Gastrocnemius medialis (tissue), 4 donors: ENCODE results near the gene HERC3. TPM values are rescaled to one million over a fixed set of nuclear protein-coding genes. Genes with fewer than 3 reads are reported as not detected.

Experiments
- ATAC-seq, 2 donors: fragments of 150-250 bp; one replicate each; pipeline ENCODE4 v1.9.1; 2016
- DNase-seq, 2 donors: peaks; one replicate each; pipeline ENCODE4 v3.0.0-alpha.2; 2019
- H3K27ac ChIP-seq, 4 donors: fragments of 200-600 bp; sonication (generic); 1 replicate in 1 of 4; 2 replicates in 3 of 4; pipeline ENCODE4 v1.5.1; 2016 to 2018; ENCODE audit warnings: mild to moderate bottlenecking in 2 of 4, moderate library complexity in 1 of 4
- H3K27me3 ChIP-seq, 3 donors: fragments of 200-600 bp; sonication (generic) in 2 of 3; 1 replicate in 1 of 3; 2 replicates in 2 of 3; pipeline versions ENCODE4 v1.5.1 to v1.6.0; 2016 to 2019; ENCODE audit warnings: mild to moderate bottlenecking in 1 of 3, moderate library complexity in 1 of 3
- H3K36me3 ChIP-seq, 2 donors: fragments of 200-600 bp; sonication (generic) in 1 of 2; one replicate each; pipeline ENCODE4 v1.5.1; 2017 to 2018
- H3K4me1 ChIP-seq, 2 donors: fragments of 200-600 bp; sonication (generic) in 1 of 2; one replicate each; pipeline ENCODE4 v1.5.1; 2016 to 2017; ENCODE audit warnings: mild to moderate bottlenecking in 2 of 2
- H3K4me3 ChIP-seq, 4 donors: fragments of 200-600 bp; sonication (generic) in 3 of 4; 1 replicate in 1 of 4; 2 replicates in 3 of 4; pipeline ENCODE4 v1.5.1; 2016 to 2019; ENCODE audit warnings: mild to moderate bottlenecking in 2 of 4
- H3K9me3 ChIP-seq, 3 donors: fragments of 200-600 bp; sonication (generic) in 2 of 3; 1 replicate in 1 of 3; 2 replicates in 2 of 3; pipeline ENCODE4 v1.5.1; 2016 to 2019
- CTCF ChIP-seq, 5 experiments: fragments of 450-650 bp in 3 of 5; fragments of 200-600 bp in 2 of 5; sonication (generic) in 2 of 5; IDR thresholded peaks in 4 of 5; conservative IDR thresholded peaks in 1 of 5; 1 replicate in 4 of 5; 2 replicates in 1 of 5; pipeline ENCODE4 v1.5.1; 2016 to 2019; ENCODE audit warnings: antibody characterized with exemption in 5 of 5, mild to moderate bottlenecking in 3 of 5, moderate library complexity in 3 of 5
- POLR2A ChIP-seq, 2 donors: fragments of 450-650 bp; IDR thresholded peaks; one replicate each; pipeline ENCODE4 v1.6.1; 2017; ENCODE audit warnings: antibody characterized with exemption in 2 of 2, mild to moderate bottlenecking in 2 of 2, moderate library complexity in 2 of 2
- in situ Hi-C, 4 donors: fragments of 200-750 bp; cut with MboI; loops; one replicate each; pipeline versions ENCODE4 v1.15.0 to v1.8.0; 2017; ENCODE audit warnings: low sequenced_read_pairs in 4 of 4
- intact Hi-C: fragments of 100-400 bp; cut with DNase I; formaldehyde crosslinking; loops from one replicate; pipeline ENCODE4 v1.15.1; 2023; ENCODE audit warnings: low total_unique reads
- total RNA-seq, 4 donors: library from RNA; depleted of rRNA; stranded (reverse); fragments of >200 nt; gene quantifications; one replicate each; pipeline versions ENCODE4 v1.1.0 to v1.2.3, GENCODE V29; 2016

Gene HERC3
- total RNA-seq, 4 donors from 2014 or later = 16.2 to 32.3 (median 21.9) TPM

GRCh38 chr4:88645994-88646393 lies 53.7 kb downstream of the HERC3 start:
- Histone ChIP-seq H3K36me3 (no peaks in the 10 kb centered on the region), H3K9me3 (no peaks in the 10 kb centered on the region), H3K4me1 (peaks cover 10% of the 10 kb centered on the region in 2 donors), H3K27ac (no peak overlapping the region), H3K27me3 (no peaks in the 10 kb centered on the region), H3K4me3 (no peak overlapping the region)
- in situ Hi-C loops (no loop called here), intact Hi-C loops (no loop called here)
- TF ChIP-seq CTCF (IDR thresholded peaks at IDR 0.05 in 4 of 5, conservative IDR thresholded peaks at IDR 0.05 in 1 of 5) = no peak
- TF ChIP-seq POLR2A (IDR thresholded peaks at IDR 0.05) = no peak
- DNase-seq = no peak
- ATAC-seq = no peak

- no peaks in the 10 kb centered on the region for H3K27me3 ChIP-seq
- no peaks in the 10 kb centered on the region for H3K36me3 ChIP-seq
- no peaks in the 10 kb centered on the region for H3K9me3 ChIP-seq
- TF ChIP-seq CTCF (IDR thresholded peaks at IDR 0.05 in 4 of 5, conservative IDR thresholded peaks at IDR 0.05 in 1 of 5) (no peak), POLR2A (IDR thresholded peaks at IDR 0.05) (no peak)
- H3K4me1 ChIP-seq = peaks cover 10% of the 10 kb centered on the region in 2 donors
- DNase-seq (no peak), ATAC-seq (no peak)
- intact Hi-C loops = no loop called here
- no peak overlapping the region for H3K4me3 ChIP-seq
- H3K27ac ChIP-seq = no peak overlapping the region
- in situ Hi-C loops = no loop called here
These were observed 54.4 kb downstream of the HERC3 start for GRCh38 chr4:88646528-88647280.

- no peak for TF ChIP-seq POLR2A (IDR thresholded peaks at IDR 0.05)
- no peak for TF ChIP-seq CTCF (IDR thresholded peaks at IDR 0.05 in 4 of 5, conservative IDR thresholded peaks at IDR 0.05 in 1 of 5)
- H3K36me3 ChIP-seq = no peaks in the 10 kb centered on the region
- H3K9me3 ChIP-seq = no peaks in the 10 kb centered on the region
- ATAC-seq (no peak), DNase-seq (no peak)
- H3K27me3 ChIP-seq = no peaks in the 10 kb centered on the region
- intact Hi-C loops (no loop called here), in situ Hi-C loops (loop anchor here in 1 of 4 donors (10.0 kb wide), 1 partner anchor 115 kb away; no protein-coding TSS in a partner anchor)
- H3K4me1 ChIP-seq = peaks cover 10% of the 10 kb centered on the region in 2 donors
- H3K4me3 ChIP-seq = no peak overlapping the region
- H3K27ac ChIP-seq = no peak overlapping the region
These were observed 57.4 kb downstream of the HERC3 start for GRCh38 chr4:88649716-88650115.

GRCh38 chr4:88653371-88653946 lies 61.2 kb downstream of the HERC3 start:
- TF ChIP-seq POLR2A (IDR thresholded peaks at IDR 0.05) (no peak), CTCF (IDR thresholded peaks at IDR 0.05 in 4 of 5, conservative IDR thresholded peaks at IDR 0.05 in 1 of 5) (no peak)
- Histone ChIP-seq H3K4me1 (peaks cover 10% of the 10 kb centered on the region in 2 donors), H3K27me3 (no peaks in the 10 kb centered on the region), H3K4me3 (no peak overlapping the region), H3K9me3 (no peaks in the 10 kb centered on the region), H3K27ac (no peak overlapping the region), H3K36me3 (peaks cover 0 to 17% of the 10 kb centered on the region in 2 donors)
- in situ Hi-C loops (loop anchor here in 1 of 4 donors (10.0 kb wide), 1 partner anchor 119 kb away; no protein-coding TSS in a partner anchor), intact Hi-C loops (no loop called here)
- ATAC-seq = no peak
- DNase-seq = no peak
